Left cardiac atrium (tissue), 4 donors: ENCODE measurements around the gene RNPEPL1. TPM values are rescaled to one million over a fixed set of nuclear protein-coding genes. Genes with fewer than 3 reads are reported as not detected.
A peak's percentile ranks its signal among the peaks of the same experiment; 100 is the strongest.
"Not testable (repeated sequence)": the region's sequence is repeated elsewhere in the genome, so short reads cannot be mapped to it uniquely, and the experiment has no call there.

ENCODE experiments used
- ATAC-seq, 2 donors: fragments of 200-7000 bp; cut with Tn5 transposase; one replicate each; pipeline ENCODE4 v1.9.1; 2020; ENCODE audit warnings: mild to moderate bottlenecking in 2 of 2, moderate library complexity in 2 of 2
- DNase-seq: peaks from one replicate; pipeline ENCODE4 v3.0.0-alpha.2; 2020
- intact Hi-C, 2 donors: fragments of 100-400 bp; cut with DNase I; formaldehyde crosslinking; loops; one replicate each; pipeline versions ENCODE4 v1.14.1 to v1.15.1; 2022 to 2023
- total RNA-seq, 2 donors: library from RNA; stranded (reverse); fragmentation: NEBNext Ultra II Directional; extraction: Animal tissue kit (Norgen Biotek cat#: 25700); gene quantifications; one replicate each; pipeline ENCODE4 v1.2.1, GENCODE V29; 2021
- donor health status: DM: no; HTN: yes; CAD: no.
- donor health status: DM: no; HTN: yes; CAD: no; lungs with severe emphysema.
- donor health status: DM: yes; HTN: yes; CAD: no.
- donor health status: Dilated cardiomyopathy.

Gene RNPEPL1
- total RNA-seq, 2 donors from 2014 or later = 47.3 to 67.6 TPM

DNA sequence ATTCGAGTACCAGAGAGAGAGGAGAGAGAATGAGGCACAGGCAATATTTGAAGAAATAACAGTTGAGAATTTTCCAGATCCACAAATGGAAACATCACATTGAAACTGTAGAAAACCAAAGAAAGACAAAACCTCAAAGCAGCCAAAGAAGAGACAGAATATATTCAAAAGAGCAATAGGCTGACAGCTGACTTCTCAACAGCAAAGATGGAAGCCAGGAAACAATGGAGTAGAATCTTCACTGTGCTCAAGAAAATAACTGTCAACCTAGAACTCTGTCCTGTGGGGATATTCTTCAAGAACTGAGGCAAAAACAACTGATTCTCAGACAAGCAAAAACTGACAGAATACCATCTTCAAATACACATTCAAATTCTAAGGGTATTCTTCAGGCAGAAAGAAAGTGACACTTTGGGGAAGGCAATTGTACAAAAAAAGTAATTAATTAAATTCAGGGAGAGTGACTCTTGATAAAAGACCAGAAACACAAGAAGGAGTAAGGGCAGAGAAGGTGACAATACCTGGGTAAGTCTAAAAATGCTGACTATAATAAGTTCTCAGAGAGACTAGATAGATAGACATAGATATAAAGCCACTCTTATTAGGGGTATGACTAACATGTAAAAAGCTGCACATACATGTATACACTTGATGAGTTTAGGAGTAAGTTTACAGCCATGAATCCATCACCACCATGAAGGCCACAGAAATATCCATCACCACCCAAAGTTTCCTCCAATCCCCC is 36.1 kb upstream of the RNPEPL1 start:
- ATAC-seq = no peak
- intact Hi-C loops = no loop called here
- no peak for DNase-seq

DNA sequence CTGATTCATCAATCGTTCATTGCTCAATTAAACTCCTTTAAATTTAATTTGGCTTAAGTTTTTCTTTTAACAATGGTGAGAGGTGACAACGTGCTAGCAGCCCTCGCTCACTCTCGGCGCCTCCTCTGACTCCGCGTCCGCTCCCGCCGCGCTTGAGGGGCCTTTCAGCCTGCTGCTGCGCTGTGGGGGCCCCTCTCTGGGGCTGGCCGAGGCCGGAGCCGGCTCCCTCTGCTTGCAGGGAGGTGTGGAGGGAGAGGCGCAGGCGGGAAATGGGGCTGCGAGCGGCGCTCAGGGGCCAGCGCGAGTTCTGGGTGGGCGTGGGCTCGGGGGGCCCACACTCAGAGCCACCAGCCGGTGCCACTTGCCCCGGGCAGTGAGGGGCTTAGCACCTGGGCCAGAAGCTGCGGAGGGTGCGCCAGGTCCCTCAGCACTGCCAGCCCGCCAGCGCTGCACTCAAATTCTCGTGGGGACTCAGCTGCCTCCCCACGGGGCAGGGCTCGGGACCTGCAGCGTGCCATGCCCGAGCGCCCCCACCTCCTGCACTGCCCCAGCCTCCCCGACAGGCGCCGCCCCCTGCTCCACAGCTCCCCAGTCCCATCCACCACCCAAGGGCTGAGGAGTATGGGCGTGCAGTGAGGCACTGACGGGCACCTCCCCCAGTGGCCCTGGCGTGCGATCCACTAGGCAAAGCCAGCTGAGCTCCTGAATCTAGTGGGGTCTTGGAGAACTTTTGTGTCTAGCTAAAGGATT is 30.1 kb upstream of the RNPEPL1 start:
- intact Hi-C loops = no loop called here
- DNase-seq (no peak), ATAC-seq (no peak)

DNA sequence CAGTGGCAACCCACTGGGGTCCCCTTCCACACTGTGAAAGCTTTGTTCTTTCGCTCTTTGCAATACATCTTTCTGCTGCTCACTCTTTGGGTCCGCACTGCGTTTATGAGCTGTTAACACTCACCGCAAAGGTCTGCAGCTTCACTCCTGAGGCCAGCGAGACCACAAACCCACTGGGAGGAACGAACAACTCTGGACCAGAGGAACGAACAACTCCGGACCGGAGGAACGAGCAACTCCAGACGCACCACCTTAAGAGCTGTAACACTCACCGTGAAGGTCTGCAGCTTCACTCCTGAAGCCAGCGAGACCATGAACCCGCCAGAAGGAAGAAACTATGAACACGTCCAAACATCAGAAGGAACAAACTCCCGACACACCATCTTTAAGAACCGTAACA is 29.2 kb upstream of the RNPEPL1 start:
- DNase-seq, ATAC-seq, intact Hi-C loops: not testable (repeated sequence)

DNA sequence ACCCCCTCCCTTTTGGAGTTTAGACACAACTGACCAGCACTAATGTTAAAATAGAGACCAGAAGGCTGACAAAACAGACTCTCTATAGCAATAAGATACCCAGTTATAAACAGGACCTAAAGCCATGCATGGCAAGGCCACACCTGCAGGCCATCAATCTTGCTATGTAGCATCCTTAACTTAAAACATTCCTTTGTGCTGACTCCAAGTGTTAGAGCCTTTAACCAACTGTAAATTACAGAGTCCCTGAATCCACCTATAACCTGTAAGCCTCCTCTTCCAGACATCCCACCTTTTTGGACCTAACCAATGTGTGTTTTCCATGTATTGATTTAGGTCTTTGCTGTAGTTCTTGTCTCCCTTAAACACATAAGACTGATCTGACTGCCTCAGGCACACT is 28.4 kb upstream of the RNPEPL1 start:
- no peak for ATAC-seq
- DNase-seq = no peak
- intact Hi-C loops = no loop called here

DNA sequence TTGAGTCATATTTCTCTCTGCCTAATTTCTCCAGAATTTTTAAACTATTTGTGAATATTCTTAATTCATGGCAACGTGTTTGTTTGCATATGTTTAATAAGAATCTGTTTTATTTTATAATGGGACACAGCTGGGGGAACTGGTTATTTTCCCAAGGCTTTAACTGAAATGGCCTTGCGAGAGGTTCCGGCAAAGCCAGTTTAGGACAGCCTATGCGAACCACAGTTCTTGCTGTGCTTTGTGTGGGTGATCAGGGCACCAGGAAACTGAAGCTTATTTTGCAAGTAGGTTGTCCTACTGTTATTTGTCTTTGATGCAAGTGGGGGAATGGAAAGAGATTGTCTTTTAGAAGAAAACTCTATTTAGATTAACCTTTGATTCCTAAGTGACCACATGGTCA is 17.0 kb upstream of the RNPEPL1 start:
- DNase-seq (no peak), ATAC-seq (no peak)
- intact Hi-C loops = no loop called here

DNA sequence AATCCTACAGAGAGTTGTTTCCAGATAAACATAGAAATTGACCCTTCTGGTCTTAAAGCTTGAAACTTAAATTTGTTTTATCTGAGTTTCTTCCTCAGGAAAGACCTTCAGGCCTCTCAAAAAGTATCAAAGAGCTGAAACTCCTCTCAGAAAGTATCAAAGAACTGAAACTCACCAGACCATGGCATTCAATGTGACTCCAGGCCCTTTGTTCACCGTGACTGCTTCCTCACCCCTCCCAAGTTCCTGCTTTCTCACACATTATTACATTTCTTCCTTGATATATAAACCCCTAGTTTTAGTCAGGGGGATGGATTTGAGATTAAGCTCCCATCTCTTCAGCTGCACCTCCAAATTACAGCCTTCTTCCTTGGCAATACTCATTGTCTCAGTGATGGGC is 16.5 kb upstream of the RNPEPL1 start:
- DNase-seq = no peak
- ATAC-seq = no peak
- intact Hi-C loops = no loop called here

DNA sequence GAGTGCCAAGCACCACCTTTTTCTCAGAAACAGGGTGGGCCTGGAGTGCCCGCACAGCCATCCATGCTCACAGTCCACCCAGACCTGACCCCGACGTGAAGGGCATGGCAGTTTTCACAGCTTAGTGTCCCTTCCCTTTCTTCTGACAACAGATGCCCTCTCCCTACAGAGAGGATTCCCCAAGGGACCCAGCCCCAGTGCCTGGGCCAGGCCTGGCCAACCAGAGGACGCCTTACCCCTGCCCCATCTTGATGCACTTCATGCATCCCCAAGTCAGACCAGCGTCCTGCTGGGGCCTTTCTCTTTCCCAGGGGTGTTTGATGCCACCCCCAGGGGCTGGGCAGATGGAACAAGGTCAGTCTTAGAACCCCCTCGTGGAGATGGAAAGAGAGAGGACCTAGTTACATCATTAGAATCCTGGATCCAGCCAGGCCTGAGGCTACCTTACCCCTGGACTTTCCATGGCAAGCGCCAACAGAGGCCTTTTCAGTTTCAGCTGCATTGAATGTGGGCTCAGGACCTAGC is 14.3 kb upstream of the RNPEPL1 start:
- intact Hi-C loops = no loop called here
- no peak for ATAC-seq
- DNase-seq = no peak

DNA sequence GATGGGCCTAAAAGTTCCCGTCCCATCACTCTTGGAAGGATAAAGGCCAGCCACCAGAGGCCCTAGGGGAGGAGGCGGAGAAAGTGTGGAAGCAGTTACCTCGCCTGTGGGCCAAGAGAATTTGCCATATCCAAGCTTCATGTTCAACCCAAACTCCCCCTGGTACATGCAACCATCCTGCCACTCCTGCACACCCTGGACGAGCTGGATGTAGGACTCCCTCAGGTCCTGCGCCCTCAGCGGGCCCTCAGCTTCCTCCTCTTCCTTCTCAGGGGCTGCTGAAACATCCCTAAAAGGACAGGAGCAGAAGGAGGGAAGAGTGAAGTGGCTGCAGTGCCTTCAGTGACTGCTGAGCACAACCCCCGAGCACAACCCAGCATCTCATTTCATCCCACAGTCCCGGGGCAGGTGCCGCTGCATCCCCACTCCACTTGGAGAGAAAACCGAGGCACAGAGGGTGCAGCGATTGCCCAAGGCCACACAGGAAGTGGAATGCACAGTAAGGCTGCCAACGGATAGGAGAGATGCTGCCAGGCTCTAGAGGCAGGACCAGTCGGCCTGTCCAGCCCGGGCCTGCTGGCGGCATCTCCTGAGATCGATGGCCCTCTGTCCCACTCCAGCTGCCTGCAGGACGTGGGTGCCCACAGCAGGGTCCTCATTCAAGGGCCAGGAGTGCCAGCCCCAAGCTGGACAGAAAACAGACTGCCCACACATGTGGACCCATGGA is 13.4 kb upstream of the RNPEPL1 start:
- ATAC-seq = no peak
- no peak for DNase-seq
- intact Hi-C loops = no loop called here

DNA sequence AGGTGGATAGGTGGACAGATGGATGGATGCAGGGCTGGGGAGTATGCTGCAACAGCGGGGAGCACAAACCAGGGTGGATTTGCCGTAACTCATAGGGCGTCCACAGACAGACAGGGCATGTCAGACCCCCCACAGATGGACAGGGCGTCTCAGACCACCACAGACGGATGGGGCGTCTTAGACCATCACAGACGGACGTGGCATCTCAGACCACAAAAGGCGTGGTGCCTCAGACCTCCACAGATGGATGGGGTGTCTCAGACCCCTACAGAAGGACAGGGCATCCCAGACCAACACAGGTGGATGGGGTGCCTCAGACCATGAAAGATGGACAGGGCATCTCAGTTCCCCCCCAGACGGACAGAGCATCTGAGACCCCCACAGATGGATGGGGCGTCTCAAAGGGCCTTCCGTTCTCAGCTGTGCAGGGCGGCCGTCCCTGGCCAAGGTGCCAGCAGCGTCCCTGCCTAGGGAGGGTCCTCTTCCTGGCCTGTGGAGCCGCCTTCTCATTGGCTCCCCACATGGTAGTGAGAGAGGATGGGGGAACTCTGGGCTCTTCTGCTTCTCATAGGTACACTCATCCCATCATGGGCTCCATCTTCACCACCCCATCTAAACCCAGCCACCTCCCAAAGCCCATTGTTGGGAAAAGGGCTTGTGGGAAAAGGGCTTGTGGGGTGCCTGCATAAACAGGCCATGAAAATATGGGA is 12.6 kb upstream of the RNPEPL1 start:
- intact Hi-C loops = no loop called here
- DNase-seq (peak; percentile 18), ATAC-seq (no peak)

DNA sequence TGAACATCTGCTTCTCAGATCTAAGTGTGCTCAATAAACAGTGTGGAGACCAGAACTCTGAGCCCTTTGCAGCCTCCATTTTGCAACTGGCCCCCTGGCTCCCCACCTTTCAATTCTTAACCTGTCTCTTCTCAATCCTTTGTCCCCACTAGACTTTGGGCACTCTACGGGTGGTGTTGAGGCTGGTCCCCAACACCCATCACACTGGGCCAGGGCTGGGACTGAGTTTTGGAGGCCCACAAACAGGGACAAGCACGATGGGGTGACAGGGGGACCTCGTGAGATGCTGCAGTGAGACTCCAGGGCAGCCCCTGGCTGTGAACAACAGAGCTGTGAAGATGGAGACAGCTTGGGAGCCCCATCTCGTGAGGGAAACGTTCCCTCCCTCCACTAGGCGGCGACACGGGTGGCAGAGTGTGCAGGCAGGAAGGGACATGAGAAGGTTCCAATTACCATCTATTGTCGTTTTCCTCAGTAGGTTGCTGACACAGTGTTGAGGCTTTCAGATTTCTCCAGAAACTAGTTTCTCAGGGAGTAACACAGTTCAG is 11.7 kb upstream of the RNPEPL1 start:
- intact Hi-C loops = no loop called here
- ATAC-seq (no peak), DNase-seq (peak; percentile 42)

DNA sequence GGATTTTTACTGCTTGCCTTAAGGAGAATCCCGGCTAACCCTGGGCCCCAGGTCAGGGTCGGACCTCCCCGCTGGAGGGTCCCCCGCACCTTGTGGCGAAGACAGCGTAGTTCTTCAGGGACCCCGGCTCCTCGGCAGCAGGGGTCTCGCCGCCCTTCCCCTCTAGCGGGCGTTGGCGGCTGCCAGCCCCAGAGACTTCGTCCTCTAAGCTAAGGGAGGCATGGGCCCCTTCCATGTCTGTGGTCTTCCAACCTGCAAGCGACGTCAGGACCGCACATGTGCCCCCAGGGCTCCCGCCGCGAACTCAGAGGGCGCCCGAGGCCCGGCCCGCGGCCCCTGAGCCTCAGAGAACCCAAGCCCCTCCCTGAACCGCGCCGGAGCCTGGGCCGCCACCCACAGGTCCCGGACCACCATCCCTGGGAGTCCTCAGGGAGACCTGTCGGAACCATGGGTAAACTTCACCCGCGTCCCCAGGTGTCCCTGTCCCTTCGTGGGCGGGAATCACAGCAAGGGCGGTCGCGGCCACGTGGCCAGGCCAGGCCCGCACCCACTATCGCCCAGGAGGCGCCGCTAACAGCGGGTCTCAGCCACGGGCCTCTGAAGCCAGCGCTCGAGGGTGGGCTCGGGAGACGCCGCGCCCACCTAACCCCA is 11.1 kb upstream of the RNPEPL1 start:
- intact Hi-C loops = no loop called here
- DNase-seq = no peak
- ATAC-seq = no peak

DNA sequence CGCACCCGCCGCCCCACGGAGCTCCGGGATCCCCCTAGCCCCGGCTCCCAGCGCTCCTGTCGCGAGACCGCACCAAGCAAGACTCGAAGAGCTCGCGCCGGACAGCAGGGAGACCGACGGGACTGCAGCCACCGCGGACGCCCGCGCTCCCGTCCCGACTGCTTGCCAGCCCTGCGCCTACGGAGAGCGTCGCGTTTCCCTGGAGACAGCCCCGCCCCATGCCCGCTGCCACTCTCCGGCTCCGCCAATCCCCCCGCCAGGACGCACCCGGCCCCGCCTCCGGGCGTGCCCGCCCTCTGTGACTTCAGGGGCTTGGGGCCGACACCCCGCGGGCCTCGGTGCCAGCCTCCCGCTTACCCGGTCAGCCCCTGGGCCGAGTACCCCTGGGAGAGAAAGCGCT is 10.5 kb upstream of the RNPEPL1 start, which contains the start of gene ANKMY1:
Gene ANKMY1, minus strand, starts transcription at position 181 of the 400 bp plus-strand sequence. CDS start 653 bp downstream, outside the sequence.
- intact Hi-C loops = no loop called here
- DNase-seq (peak; percentile 84), ATAC-seq (peak; percentile 13 to 44)

DNA sequence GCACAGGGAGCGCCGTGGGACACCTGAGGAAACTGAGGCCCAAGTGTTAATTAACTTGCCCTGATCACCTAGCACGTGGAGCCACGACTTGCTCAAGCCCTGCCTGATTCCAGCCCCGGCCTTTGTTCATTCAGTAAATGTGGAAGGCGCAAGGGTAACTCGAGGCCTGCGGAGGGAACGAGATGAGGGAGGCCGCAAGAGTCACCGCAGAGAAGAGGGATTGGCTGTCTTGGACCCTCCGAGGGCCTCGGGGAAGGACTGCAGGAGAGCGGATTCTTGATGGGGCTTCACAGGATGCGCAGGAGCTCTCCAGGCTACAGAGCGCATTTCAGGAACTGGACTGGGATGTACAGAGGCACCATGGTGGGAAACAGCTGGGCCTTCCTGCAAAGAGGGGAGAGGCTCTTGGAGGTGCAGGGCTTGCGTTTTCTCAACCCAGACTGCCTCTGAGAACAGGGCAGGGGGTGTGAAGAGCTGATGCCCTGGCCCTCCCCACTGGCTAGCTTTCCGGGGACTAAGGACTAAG is 10.0 kb upstream of the RNPEPL1 start:
- intact Hi-C loops = no loop called here
- no peak for DNase-seq
- no peak for ATAC-seq

DNA sequence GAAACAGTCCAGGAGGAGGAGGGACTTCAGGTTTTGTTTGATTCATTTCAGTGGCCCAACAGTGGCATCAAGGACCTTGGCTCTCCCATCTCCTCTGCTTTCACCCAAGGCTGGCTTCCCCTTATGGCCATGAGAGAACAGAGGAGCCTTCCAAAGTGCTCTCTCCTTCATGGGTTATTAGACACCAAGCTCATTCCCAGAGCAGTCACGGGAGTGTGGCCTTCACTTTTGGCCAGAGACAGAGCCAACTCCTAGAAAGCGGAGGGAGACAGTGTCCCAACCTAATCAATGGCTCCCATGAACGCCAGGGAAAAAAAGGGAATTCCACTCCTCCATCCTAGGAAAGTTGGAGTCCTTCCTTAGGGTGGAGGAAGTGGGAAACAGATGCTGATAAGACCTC is 9.0 kb upstream of the RNPEPL1 start:
- ATAC-seq = no peak
- intact Hi-C loops = no loop called here
- DNase-seq = no peak

DNA sequence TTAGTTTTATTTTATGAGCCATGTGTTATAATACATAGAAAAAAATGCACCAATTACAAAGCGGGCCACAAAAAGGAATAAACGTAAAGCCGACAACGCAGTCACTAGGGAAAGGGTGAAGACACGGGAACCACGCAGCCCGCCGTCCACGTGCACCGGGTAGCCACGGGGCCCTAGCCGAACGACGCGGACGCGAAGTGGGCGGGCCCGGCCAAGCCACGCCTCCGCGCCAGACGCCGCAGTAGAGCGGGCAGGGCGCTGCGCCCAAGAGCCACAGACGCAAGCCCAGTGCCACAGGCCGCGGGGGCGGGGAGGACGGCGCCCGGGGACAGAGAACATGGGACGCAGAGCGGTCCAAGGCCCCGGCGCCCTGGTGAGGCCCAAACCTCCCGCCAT is 8.2 kb upstream of the RNPEPL1 start, which contains the start of gene DUSP28:
Gene DUSP28, plus strand, starts transcription at position 274 of the 396 bp plus-strand sequence. CDS start 328 bp downstream, outside the sequence.
- ATAC-seq (peak; percentile 85 to 87), DNase-seq (peak; percentile 94)
- intact Hi-C loops = no loop called here

DNA sequence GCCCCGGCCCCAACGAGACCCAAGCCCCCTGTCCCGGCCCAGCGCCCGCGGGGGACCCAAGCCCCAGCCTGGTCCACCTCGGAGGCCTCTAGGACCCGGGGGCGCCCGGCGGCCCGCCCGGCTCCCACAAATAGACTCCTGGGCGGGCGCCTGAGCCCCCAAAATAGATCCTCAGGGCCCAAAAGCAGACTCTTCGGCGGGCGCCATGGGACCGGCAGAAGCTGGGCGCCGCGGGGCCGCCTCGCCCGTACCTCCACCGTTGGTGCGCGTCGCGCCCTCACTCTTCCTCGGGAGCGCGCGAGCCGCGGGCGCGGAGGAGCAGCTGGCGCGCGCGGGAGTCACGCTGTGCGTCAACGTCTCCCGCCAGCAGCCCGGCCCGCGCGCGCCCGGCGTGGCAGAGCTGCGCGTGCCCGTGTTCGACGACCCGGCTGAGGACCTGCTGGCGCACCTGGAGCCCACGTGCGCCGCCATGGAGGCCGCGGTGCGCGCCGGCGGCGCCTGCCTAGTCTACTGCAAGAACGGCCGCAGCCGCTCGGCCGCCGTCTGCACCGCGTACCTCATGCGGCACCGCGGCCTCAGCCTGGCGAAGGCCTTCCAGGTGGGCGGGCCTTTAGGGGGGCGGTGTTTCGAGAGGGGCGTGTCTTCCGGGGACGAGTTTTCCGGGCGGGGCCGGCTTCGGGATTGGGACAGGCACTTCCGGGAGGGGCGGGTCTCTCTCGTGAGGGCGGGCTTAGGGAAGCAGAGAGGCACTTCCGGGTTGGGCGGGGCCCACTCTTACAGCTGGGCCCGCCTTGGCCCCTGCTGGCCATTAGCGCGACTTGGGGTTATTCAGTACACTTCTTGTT is 7.6 kb upstream of the RNPEPL1 start:
- intact Hi-C loops = no loop called here
- peak; percentile 100 for DNase-seq
- ATAC-seq = peak; percentile 89

DNA sequence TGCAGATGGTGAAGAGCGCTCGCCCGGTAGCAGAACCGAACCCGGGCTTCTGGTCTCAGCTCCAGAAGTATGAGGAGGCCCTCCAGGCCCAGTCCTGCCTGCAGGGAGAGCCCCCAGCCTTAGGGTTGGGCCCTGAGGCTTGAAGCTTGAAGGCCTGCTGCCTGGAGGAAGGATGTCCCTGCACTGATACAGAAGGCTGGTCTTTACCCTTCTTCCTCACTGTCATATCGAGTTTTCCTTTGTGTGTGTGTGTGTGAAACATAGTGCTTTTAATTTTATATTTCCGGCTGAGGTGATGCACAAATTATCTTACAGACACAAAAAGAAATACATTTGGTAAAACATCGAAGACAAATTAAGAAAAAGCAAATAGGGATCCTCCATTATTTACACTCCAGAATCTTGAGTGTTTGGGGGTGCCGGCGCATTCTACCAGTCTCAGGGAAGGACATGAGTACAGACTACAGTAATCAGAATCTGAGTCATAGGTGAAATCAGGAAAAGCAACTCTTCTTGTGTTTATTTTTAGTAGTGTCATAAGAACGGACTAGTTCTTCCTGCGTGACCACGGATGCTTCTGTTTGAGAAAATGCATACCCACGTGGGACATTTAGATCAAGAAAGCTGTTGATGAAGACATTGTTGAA is 6.8 kb upstream of the RNPEPL1 start:
- DNase-seq (no peak), ATAC-seq (no peak)
- intact Hi-C loops = no loop called here
